ENCODE data around the gene MIPEP. TPM values are rescaled to one million over a fixed set of nuclear protein-coding genes. Genes with fewer than 3 reads are reported as not detected.
A peak's percentile ranks its signal among the peaks of the same experiment; 100 is the strongest.
"Not testable (repeated sequence)": the region's sequence is repeated elsewhere in the genome, so short reads cannot be mapped to it uniquely, and the experiment has no call there.

MIPEP gene
- total RNA-seq = 45.1 TPM
- long read RNA-seq, transcript MIPEP-201 (19 exons, 2,400 nt) = major isoform, 42 of 54 reads
- long read RNA-seq, partial matches to known transcripts = 6 of 54 reads
- long read RNA-seq, other reads (novel, unspliced or antisense) = 6 of 54 reads

DNA sequence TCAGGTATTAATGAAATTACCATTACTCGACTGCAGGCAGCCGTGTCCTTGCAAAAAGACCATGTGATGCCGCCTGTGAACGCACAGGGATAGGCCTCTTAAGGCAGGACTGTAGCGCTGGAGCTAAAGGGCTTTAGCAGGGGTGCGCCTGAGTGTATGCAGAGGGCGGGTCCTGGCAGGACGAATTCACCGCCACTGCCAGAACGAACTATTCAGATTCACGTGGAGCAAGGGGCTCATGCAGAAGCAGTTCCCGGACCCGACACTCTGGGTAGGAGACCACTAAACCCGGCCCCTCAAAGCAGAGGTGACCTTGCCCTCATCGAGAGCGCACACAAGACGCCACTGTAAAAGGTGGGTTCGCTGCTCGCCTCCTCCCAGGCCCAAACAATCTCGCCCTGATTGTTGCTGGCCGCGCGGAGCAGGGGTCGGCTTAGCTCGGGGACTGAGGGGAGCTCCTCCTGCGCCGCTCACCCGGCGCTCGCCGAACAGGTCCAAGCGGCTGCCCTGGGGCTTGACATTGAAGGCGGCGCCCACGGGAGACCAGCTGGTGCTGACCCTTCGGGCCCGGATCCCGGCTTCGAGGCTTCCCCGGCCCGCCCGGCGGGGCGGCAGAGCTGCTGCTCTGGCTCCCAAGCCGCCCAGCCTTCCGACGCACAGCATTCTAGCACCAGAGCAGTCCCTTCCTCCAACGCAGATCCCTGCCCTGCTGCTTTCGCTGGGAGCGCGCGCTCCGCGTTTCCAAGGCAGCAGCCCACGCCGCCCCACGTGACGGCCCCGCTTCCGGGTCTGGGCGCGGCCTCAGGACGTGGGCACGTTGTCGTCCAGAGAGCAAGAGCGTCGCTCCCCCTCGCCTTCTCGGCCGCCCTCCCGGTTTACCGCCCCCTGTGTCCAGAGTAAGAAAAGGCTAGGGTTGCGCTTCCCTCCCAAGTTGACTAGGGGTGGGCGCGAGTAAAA, at the start of gene MIPEP:
Gene MIPEP, minus strand, starts transcription at position 743 of the 957 bp plus-strand sequence. Its CDS starts 80 bp downstream, at position 663.
- intact Hi-C loops (cut with DNase I) = no loop called here
- ATAC-seq (ENCODE audit: poor library complexity) (peak; percentile 99), DNase-seq (peak; percentile 95)

- DNase-seq = no peak
- intact Hi-C loops (cut with DNase I) = no loop called here
- no peak for ATAC-seq (ENCODE audit: poor library complexity)
Observed at GRCh38 chr13:23934520-23934919, 45.3 kb upstream of the MIPEP start.

- intact Hi-C loops (cut with DNase I) = no loop called here
- DNase-seq = no peak
- ATAC-seq (ENCODE audit: poor library complexity) = no peak
Observed at GRCh38 chr13:23928985-23929384, 39.8 kb upstream of the MIPEP start.

DNA sequence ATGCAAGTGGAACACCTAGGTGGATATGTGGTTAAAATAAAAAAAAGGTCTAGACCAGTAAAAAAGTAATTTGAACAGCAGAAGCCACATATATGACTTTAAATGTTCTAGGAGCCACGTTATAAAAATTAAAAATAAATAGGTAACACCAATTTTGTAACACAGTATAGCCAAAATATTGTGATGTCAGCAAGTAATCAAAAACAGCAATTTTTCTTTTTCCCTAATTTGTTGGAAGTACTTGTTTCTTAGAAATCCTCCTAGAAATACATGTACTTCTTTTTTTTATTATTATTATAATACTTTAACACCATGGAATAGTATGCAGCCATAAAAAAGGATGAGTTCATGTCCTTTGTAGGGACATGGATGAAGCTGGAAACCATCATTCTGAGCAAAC, 33.8 kb upstream of the MIPEP start:
- no peak for DNase-seq
- intact Hi-C loops (cut with DNase I) = no loop called here
- no peak for ATAC-seq (ENCODE audit: poor library complexity)

GRCh38 chr13:23922005-23922932, 33.1 kb upstream of the MIPEP start:
- no peak for ATAC-seq (ENCODE audit: poor library complexity)
- DNase-seq = no peak
- intact Hi-C loops (cut with DNase I) = no loop called here

DNA sequence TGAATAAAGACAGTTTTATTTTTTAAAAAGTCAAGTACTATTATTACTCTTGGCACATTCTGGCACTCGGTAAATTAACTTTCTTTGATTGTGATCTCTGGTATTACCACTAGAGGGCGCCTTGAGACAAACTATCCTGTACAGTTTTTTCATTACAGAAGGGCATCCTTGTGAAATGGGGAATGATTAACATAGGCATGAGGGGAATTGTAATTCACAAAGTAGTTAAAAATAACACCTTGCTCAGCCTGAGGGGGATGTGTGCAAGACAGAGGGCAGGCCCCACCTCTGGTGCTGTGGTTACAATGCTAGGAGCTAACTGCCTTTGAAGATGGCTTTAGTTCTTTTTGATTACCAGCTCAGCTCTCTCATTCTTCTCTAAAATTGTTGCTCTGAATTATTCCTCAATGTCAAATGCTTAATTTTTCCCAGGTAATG, 32.3 kb upstream of the MIPEP start:
- DNase-seq (no peak), ATAC-seq (ENCODE audit: poor library complexity) (peak; percentile 39)
- intact Hi-C loops (cut with DNase I) = loop anchor here (2.0 kb wide), 1 partner anchor 299 kb away; no protein-coding TSS in a partner anchor

DNA sequence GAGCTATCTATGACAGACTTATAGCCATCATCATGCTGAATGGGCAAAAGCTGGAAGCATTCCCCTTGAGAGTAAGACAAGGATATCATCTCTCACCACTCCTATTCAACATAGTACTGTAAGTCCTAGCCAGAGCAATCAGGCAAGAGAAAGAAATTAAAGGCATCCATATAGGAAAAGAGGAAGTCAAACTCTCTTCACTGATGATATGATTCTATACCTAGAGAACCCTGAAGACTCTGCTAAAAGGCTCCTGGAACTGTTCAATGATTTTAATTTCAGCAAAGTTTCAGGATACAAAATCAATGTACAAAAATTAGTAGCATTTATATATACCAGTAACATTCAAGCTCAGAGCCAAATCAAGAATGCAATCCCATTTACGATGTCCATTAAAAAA, 29.8 kb upstream of the MIPEP start:
- DNase-seq = no peak
- intact Hi-C loops (cut with DNase I) = no loop called here
- ATAC-seq (ENCODE audit: poor library complexity) = no peak

DNA sequence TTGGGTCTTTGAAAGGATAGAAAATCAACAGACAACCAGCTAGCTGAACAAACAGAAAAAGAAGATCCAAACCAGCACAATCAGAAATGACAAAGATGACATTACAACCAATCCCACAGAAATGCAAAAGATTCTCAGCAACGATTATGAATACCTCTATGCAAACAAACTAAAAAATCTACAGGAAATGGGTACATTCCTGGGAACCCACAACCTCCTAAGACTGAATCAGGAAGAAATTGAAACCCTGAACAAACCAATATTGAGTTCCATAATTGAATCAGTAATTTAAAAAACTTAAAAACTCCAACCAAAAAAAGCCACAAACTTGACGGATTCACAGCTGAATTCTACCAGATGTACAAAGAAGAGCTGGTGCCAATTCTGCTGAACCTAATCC, 29.0 kb upstream of the MIPEP start:
- no peak for DNase-seq
- no peak for ATAC-seq (ENCODE audit: poor library complexity)
- intact Hi-C loops (cut with DNase I) = no loop called here

GRCh38 chr13:23915308-23915707, 26.1 kb upstream of the MIPEP start:
- DNase-seq (no peak), ATAC-seq (ENCODE audit: poor library complexity) (no peak)
- intact Hi-C loops (cut with DNase I) = no loop called here

DNA sequence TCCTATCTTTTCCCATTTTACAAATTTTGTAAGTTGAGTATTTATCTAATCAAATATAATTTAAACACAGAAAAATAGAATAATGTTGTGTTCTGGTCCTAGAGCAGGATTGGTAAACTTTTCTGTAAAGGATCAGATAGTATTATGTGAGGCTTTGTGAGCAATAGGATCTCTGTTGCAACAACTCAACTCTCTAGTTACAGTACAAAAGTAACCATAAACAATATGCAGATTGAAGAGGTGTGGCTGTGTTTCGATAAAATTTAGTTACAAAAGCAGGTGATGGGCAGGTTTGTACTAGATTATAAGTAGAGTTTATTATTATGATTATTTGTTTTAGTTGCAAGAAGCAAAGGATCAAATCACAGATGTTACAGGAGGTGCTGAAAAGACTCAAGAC, 23.3 kb upstream of the MIPEP start:
- no peak for DNase-seq
- ATAC-seq (ENCODE audit: poor library complexity) = no peak
- intact Hi-C loops (cut with DNase I) = no loop called here

GRCh38 chr13:23909606-23910005, 20.4 kb upstream of the MIPEP start:
- no peak for ATAC-seq (ENCODE audit: poor library complexity)
- intact Hi-C loops (cut with DNase I) = no loop called here
- no peak for DNase-seq

DNA sequence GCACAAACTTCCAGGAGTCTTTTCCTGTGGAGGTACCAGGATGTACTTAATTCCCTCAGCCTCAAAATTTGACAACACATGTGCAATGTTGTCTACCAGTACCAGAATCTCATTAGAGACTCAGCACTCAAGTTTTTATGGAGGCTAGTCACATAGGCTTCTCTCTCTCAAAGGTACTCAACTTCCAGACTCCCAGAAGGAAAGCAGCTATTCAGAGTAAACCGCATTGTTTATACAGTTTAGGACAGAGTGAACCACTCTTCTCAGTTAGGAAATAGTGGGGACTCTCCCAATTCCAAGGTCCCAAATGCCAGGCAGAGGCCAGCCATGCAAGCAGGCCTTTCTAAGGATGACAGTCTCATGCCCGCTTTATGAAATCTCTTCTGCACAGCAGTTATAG, 16.6 kb upstream of the MIPEP start:
- intact Hi-C loops (cut with DNase I) = no loop called here
- ATAC-seq (ENCODE audit: poor library complexity) (no peak), DNase-seq (no peak)

DNA sequence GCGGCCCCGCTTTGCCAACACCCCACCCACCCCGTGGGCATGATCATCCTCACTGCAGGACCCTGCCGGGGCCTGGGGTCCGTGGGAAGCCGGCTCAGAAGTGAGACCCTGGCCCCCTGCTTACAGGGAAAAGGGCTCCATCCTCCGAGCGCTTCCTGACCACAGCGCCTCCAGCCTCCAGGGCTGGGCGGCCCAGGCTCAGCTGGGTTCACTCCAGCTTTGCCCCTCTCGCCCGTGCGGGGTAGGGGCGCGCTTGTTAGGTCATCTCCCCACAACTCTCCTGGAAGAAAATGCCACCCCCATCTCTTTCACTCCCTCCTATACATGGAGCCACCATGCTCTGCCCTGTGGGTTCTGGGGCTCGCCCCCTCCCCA, 14.7 kb upstream of the MIPEP start:
- no peak for DNase-seq
- intact Hi-C loops (cut with DNase I) = no loop called here
- no peak for ATAC-seq (ENCODE audit: poor library complexity)

- DNase-seq = no peak
- intact Hi-C loops (cut with DNase I) = no loop called here
- no peak for ATAC-seq (ENCODE audit: poor library complexity)
Observed at GRCh38 chr13:23902975-23903905, 14.0 kb upstream of the MIPEP start.

- ATAC-seq (ENCODE audit: poor library complexity) = no peak
- intact Hi-C loops (cut with DNase I) = no loop called here
- DNase-seq = no peak
Observed at GRCh38 chr13:23901365-23901764, 12.2 kb upstream of the MIPEP start.

DNA sequence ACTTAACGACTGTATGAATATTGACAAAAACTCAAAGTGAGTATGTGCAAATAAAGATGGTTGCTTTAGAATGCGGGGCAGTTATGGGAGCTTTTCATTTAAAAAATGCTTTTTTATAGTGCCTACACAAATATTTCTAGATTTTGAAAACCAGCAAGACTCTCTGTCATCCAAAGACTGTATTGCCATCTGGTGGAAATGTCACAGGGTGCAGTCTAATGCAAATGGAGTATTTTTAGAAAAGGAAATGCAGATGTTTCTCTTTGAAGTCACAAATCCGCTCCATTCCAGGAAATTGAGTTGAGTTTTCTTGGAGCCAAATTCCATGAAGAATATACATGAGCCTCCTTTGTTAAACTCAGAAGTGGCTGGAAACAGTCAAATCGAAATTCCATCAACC, 10.4 kb upstream of the MIPEP start:
- ATAC-seq (ENCODE audit: poor library complexity) (peak; percentile 52), DNase-seq (no peak)
- intact Hi-C loops (cut with DNase I) = no loop called here

DNA sequence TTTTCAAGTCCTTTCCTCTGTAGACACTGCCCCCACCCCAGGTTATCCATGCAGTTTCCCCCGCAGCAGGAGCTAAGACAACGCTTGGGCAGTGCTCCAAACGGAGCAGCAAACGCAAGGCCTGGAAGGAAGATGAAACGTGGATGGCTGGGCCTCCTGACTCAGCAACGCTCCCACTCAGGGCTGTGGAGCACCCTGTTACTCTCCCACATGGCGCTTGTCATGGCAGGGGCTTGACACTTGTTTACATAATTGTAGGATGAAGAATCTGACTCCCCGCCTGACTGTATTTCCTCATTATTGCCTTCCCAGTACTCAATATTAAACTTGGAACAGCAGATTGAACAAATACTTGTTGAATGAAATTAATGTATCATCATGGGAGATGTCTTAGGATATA, 8.9 kb upstream of the MIPEP start:
- ATAC-seq (ENCODE audit: poor library complexity) = no peak
- intact Hi-C loops (cut with DNase I) = no loop called here
- no peak for DNase-seq

GRCh38 chr13:23897452-23897919, 8.3 kb upstream of the MIPEP start, which contains the start of gene C1QTNF9B:
C1QTNF9B (minus strand) TSS chr13:23897502.
- intact Hi-C loops (cut with DNase I); DNase-seq; ATAC-seq (ENCODE audit: poor library complexity): not testable (repeated sequence)

All from Right ventricle myocardium superior (tissue), 1 donor.